ENCODE data around the gene CDY2B.
"Not testable (repeated sequence)": the region's sequence is repeated elsewhere in the genome, so short reads cannot be mapped to it uniquely, and the experiment has no call there.

- not testable (repeated sequence) for TF ChIP-seq GTF2F1 (IDR thresholded peaks at IDR 0.05; ENCODE audit: low read depth, low read length); ZNF24 (IDR thresholded peaks at IDR 0.05)
Observed at GRCh38 chrY:17856508-17856907, 23.5 kb downstream of the CDY2B start.

All from K562 (cell line).